ENCODE data around the gene ACE. TPM values are rescaled to one million over a fixed set of nuclear protein-coding genes. Genes with fewer than 3 reads are reported as not detected.
"Not testable (repeated sequence)": the region's sequence is repeated elsewhere in the genome, so short reads cannot be mapped to it uniquely, and the experiment has no call there.

ACE gene
- total RNA-seq, 1 donor, result 14.5 TPM

DNA sequence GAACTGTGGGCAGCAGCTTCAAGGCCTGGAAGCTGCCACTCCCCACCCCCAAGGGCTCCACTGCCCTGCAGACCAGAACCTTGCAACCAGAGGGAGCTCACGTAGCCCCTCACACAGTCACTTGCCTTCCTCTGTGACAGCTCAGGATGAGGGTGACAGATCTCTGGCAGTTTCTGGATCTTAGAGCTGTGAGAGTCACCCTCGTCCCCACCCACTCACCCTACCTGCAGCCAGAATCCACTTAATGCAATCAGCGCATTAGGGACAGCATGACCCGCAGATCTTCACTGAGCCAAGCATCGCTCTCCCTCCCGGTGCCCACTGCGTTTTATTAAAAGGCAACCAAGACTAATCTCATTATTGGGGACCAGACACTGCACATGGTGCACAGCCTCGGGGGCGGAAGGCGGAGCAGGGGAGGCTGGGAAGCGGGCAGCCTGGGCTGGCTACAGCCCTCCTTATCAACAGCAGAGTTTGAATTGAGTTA, 34.3 kb upstream of the ACE start:
- DNase-seq (ENCODE audit: low read depth in 2 of 3, low spot score in 2 of 3), result peak in 2 of 3 donors; percentile 59 to 63

DNA sequence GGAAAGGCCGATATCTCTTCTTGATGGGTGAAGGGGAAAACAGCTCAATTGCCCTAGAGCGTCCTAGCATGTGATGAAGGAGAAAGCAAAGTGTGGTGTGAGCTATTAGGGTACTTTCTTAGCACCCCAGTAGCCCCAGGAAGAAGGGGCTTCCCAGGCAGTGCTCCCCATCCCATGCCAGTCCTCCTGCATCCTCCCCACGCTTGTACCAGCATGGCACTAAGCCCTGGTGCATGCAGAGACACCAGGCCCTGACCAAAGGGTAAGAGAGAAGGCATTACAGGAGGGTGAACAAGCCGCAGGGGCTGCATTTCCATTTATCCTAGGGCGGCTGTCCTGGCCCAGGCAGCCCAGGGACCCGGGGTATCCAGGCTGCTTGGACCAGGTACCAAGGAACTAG, 33.8 kb upstream of the ACE start:
- no peak for DNase-seq (ENCODE audit: low read depth in 2 of 3, low spot score in 2 of 3)

DNA sequence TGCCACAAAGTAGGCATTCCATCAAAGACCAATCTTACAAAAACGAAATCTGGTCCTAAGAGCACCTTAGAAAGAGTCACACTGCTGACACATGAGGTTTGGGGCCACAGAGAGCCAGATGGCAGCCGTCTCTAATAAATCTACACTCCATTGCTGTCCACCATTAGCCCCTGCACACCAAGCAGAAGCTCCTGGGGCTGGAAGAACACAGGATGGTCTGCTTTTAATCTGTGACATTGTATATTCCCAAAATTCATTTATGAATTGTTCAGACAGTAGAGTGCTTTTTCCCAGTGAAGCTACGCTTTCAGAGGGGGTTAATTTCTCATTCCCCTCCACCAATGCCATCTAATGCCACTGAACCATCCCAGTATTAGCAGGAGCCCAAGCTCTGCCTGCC, 32.4 kb upstream of the ACE start:
- DNase-seq (ENCODE audit: low read depth in 2 of 3, low spot score in 2 of 3), result no peak

DNA sequence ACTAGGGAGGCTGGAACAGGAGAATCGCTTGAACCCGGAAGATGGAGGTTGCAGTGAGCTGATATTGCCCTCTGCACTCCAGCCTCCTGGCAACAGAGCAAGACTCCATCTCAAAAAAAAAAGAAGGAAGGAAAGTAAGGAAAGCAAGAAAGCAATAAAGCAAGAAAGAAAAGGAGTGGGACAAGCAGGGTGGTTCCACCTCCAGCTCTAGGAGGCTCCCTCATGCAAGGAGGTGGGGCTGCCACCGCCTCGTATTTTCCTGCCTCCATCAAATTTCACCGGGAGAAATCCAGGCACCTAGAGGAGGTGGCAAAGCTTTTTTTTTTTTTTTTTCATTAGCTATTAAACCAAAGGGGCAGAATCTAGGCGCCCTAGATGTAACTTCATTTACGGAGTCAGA, 31.8 kb upstream of the ACE start:
- DNase-seq (ENCODE audit: low read depth in 2 of 3, low spot score in 2 of 3), result no peak

DNA sequence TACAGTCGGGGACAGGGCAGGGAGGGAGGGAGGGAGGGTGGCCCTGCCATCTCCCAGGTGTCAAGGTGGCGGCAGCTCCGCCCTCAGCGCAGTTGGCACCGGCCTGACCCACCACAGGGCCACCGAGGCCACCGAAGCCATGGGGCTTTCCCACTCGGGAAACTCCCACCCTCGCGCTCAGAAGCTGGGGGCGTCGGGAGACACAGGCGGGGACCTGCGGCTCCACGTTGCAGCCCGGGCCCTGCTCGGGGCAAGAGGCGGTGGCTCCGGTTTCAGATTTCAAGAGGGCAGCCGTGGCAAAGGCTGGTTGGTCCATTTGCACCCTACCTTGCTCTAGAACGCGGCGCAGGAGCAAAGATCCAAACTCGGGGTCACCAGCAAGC, 31.3 kb upstream of the ACE start:
- peak; percentile 47 to 83 (median 71) for DNase-seq (ENCODE audit: low read depth in 2 of 3, low spot score in 2 of 3)

DNA sequence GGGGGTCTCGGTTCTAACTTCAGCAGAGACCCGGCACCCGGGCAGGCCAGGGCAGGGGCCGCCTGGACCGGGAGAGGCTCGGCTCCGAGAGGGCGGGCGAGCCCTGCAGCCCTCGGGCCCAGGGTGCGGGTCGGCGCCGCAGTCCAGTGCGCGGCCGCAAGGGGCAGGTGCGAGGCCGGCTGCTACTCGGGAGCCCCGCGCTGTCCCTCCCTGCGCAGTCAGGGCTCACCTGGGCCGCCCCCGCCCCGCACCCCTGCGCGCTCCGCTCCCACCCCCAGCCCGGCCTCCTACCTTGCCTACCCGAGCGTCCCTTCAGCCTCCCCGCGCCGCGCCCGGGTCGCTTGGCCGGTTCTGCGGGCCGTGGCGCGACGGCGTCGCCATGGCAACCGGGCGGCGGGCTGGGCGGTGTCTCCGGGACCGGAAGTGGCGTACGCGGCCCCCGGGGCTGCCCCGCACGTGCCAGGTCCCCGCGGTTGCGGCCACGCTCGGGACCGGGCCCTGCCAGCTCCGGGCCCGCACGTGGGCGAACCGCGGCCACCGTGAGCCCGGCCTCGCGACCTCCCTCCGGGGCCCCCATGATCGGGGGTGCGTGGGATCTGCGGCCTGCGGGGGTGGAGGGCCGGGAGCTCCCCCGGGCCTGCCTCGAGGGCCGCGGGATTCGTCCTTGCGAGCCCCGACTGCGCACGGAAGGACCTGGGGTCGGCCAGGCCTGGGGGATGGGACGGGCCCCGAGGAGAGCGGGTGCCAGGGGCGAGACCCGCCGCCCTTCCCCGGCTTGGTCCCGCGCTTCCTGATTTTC, 30.7 kb upstream of the ACE start, which contains the start of gene CYB561:
CYB561 (minus strand) TSS at position 353 of the 799 bp plus-strand sequence. CDS start 8,759 bp downstream, outside the sequence.
- DNase-seq (ENCODE audit: low read depth in 2 of 3, low spot score in 2 of 3), result peak; percentile 59 to 76 (median 61)

DNA sequence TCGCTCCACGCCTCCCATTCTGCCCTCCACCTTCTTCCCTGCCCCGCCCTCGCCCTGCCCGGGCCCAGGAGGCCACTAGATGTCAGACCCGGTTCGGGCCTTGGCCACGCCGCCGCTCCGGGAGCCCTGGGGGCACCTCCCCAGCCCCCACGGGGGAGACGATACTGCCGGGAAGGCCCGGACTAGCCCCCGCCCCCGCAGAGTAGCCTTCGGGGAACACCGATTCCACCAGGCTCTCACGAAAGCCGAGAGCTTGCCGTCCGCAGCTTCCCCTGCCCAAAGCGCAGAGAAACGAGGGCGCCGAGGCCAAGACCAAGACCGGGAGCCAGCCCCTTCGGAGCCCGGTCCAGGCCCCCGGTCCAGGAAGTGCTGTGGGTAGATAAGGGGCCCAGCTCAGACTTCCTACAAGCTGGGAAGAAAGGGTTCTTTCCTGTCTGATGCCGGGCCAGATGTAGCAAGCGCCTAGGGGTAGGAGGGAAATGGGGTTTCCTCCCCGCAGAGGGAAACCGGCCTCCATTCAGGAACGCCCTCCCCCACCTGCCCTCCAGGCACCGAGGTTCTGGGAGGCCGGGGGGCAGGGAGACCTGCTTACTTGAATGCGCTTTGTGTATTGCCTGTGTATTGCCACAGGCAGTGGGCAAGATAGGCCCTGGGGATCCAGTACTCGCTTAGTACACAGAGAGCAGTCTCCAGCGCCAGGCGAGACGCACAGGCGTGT, 29.9 kb upstream of the ACE start:
- DNase-seq (ENCODE audit: low read depth in 2 of 3, low spot score in 2 of 3), result peak; percentile 30 to 87 (median 79)

DNA sequence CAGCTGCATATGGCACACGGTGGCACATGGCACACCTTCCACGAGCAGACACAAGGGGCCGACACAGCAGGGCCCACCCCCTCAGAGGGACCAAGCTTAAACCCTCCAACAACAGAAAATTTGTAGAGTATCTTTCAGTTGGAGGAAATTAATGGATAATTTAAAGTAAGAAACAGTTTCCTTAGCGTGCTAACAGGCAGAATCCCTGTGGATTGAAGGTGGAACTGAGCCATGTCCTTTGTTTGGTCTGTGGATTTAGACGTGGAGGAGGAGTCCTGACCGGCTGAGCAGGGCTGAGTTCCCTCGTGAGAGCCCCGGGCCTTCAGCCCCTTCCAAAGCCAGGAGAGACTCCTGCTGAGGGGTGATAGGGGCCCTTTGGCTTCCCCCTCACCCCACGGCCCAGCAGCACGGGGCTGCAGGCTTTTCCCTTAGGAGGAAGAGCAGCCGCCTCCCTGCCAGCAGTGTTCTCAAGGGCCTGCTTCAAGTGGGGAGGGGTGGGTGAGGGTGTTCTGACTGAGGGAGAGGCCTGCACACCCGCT, 29.3 kb upstream of the ACE start:
- no peak for DNase-seq (ENCODE audit: low read depth in 2 of 3, low spot score in 2 of 3)

DNA sequence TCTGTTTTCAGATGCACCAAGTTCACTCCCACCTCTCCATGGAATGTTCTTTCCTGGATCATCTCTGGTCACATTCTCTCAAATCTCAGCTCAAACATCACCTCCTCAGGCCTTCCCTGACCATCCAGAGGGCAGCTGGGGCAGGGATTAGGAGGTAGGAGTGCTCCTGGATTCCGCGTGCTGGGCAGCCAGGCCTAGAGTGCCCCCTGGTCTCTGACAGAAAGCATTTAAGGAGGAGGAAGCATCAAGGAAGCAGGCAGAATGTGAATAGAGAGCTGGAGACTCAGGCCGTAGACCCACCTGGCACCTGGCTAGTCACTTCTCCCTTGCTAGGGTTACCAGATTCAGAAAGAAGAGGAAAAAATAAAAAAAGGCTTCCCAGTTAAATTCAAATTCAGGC, 28.2 kb upstream of the ACE start:
- no peak for DNase-seq (ENCODE audit: low read depth in 2 of 3, low spot score in 2 of 3)

DNA sequence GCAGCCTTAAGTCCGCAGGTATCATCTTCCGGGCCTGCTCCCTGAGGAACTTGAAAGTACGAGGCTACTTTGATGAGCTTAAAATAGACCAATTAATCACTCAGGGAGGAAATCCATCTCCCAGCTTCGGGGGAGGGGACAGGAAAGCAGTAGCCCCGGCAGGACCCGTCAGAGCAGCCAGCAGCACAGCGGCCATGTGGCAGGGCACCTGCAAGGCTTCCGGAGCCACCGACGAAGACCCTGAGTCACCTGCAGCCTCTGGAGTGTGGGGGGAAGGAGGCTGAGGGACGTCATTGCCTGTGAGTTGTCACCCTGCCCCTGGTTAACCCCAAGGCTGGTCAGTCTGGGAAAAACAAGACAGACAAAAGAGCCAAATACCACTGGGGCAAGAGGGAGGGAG, 26.3 kb upstream of the ACE start:
- DNase-seq (ENCODE audit: low read depth in 2 of 3, low spot score in 2 of 3), result peak in 2 of 3 donors; percentile 57 to 77

DNA sequence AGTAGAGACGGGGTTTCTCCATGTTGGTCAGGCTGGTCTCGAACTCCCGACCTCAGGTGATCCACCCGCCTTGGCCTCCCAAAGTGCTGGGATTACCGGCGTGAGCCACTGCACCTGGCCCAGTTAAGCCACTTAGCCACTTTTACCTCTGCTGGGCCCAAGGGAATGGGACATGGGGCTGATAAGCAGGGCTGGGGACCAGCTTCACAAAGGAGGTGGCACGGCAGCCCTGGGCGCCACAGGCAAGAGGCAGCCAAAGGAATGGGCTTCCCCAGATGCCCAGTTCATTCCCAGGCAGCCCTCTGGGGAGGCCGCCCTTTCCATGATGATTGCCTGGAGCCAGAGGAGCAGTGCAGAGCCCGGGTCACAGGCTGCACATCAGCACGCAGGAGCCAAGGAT, 25.7 kb upstream of the ACE start:
- no peak for DNase-seq (ENCODE audit: low read depth in 2 of 3, low spot score in 2 of 3)

DNA sequence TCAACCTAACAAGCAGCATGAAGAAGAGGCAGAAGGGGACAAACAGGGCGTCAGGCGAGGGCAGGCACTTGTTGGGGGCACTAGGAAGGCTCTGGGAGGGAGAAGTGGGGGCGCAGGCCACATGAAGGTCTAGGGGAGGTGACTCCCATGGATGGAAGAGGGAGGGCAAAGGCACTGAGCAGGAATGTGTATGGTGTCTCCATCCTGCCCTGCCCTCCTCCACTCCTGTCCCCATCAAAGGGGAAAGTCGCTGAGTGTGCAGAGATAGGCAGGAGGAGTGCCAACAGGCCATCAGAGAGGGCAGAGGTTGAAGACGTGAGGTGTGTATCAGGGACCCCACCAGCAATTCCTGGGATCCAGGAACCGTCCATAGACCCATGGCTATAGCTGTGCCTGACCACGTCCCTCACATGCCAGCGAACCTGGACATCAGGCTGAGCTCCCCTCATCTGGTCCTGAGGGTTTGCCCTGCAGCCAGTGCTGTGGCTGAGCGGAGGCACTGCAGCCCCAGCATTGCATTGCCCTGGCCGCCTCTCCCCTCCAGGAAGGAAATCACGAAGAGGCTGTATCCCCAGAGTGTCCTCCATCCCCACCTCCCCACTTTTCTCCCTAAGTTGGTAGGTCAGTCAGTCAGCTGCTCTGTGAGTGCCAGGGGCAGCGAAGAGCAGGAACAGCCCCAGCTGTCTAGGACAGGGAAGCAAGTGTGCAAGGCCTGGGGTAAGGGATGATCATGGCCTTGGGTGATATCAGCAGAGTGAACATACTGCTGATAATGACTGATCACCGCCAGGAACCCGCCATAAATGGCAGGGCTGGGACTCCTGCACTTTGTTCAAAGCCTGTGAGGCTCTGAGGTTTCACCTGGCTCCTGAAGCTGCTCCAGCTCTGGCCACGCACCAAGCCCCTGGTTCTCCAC, 24.6 kb upstream of the ACE start:
- DNase-seq (ENCODE audit: low read depth in 2 of 3, low spot score in 2 of 3), result no peak

DNA sequence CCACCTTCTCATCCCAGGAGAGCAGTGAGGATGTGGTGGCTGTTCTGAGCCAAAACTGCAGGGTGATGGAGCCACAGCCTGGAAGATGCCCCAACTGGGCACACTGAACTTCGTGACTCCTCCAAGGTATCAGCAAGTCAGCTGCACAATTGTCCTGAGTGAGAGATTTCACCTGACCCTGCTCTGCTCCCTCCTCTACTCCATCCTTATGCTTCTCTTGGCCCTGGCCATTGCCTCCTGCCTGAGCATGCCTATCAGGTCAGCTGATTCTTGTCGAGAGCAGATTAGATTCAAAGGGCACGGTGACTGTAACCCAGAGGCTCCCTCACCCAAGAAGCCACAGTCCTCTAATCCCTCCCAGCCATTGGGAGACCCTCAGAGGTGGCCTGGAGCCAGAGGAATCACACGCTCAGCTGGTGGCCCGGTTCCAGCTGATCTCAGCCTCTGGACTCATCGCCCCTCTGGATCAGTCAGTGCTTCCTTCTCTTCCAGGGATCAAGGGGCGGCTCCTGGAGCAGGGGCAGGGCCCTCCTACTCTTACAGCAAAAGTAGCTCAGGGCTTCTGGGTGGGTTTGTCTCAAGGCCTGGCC, 23.8 kb upstream of the ACE start:
- DNase-seq (ENCODE audit: low read depth in 2 of 3, low spot score in 2 of 3), result no peak

DNA sequence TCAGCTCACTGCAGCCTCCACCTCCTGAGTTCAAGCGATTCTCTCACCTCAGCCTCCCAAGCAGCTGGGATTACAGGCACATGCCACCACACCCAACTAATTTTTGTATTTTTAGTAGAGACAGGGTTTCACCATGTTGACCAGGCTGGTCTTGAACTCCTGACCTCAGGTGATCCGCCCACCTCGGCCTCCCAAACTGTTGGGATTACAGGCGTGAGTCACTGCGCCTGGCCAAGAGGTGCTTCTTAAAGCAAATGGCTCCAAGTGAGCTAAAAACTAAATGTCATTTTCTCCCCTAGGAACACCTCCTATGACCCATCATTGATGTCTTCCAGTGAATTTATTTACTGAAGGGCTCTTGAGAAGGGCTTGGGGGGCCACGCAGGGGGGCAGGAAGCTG, 22.5 kb upstream of the ACE start:
- not testable (repeated sequence) for DNase-seq (ENCODE audit: low read depth in 2 of 3, low spot score in 2 of 3)

DNA sequence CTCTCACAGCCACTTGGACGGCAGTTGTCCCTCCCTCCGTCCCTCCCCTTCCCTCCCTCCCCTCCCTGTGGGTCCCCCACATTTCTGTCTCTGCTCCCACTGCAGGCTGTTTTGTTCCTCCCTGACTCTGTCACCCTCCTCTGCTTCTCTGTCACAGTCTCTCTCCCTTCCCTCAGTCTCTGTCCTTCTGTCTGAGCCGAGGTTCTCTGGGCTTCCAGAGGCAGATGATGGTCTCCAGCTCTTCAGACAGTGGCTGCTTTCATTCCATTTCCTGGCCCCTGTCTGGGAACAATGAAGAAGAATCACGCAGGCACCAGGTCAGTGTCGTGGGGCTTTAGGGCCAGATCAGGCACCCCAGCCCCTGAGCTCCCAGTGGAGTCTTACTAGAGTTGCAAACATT, 21.9 kb upstream of the ACE start:
- DNase-seq (ENCODE audit: low read depth in 2 of 3, low spot score in 2 of 3), result no peak

DNA sequence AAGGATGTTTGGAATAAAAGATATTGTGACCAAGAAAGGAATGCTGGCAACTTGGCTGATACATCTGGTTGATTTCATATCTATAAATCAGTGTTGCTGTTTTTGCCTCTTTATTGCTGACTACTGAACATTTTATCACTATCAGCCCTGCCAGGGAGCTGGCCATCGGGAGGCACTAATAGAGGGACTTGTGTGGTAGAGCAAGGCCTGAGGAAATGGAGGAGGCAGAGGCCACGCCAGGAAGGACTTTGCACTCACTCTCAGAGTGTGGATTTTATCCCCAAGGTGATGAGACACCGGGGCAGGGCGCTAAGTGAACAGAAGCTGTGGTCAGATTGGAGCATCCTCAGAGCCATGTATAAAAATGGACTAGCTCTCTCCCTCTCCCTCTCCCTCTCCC, 21.4 kb upstream of the ACE start:
- no peak for DNase-seq (ENCODE audit: low read depth in 2 of 3, low spot score in 2 of 3)

DNA sequence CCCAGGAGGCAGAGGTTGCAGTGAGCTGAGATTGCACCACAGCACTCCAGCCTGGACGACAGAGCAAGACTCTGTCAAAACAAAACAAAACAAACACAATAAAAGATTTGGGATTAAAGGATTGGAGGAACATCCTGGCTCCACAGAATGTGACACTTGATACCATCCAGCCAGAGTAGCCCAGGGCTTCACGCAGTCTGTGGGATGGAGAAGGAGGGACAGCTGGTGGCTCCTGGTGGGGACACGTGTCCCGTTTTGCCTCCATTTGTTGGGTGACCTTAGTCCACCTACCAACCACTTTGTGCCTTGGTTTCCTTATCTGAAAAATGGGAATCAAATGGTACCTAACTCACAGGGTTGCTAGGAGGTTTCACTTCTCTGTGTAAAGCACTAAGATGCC, 18.4 kb upstream of the ACE start:
- no peak for DNase-seq (ENCODE audit: low read depth in 2 of 3, low spot score in 2 of 3)

DNA sequence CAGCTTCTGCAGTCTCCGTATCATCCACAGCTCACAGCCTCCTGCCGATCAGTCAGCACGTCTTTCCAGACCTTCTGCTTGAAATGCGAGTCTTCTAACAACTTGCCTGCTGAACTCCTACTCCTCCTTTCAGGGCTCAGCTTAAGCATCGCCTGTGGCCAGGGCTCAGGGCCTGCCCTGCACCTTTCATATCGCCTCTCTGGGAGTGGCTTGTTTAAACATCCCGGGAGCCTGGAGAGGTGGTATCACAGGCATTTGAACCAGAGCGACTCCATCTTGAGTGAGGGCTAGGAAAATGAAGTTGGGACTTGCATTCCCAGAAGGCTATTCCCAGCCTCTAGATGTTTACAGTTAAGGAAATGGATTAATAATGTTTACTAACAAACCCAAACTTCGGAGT, 16.8 kb upstream of the ACE start:
- DNase-seq (ENCODE audit: low read depth in 2 of 3, low spot score in 2 of 3), result no peak

DNA sequence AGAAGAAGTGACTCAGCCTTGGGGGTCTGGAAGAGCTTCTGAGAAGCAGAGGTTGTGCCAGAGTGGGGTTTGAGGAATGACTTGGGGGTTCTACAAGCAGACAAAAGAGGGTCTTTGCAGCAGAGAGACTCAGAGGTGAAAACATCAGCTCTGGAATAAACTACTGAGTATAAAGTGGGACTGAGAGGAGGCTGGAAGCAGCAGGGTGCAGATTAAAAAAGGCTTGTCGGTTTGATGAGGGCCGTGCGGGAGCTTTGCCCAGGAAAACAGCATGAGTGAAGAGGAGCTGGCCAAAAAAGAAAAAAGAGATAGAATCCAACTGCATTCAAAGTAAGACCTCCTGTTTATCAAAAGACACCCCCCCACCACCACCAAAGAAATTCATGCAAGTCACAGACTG, 13.1 kb upstream of the ACE start:
- DNase-seq (ENCODE audit: low read depth in 2 of 3, low spot score in 2 of 3), result no peak

DNA sequence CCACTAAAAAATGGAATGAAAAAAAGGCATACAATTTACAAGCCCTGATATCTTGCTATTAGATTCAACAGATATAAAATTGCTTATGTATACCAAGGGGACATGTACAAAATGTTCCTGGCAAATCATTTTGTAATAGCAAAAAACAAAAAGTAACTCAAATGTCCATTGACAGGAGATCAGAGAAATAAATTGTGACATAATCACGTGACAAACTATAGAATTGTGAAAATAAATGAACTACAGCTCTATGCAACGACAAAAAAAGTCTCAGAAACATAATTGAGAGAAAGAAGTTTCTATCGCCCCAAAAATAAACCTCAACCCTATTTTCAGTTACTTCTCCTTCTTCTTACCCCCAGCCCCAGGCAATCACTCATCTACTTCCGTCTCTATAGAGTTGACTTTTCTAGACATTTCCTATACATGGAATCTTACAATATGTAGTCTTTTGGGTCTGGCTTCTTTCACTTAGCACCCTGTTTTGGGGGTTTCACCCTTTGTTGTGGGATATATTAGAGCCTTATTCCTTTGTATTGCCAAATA, 12.1 kb upstream of the ACE start:
- no peak for DNase-seq (ENCODE audit: low read depth in 2 of 3, low spot score in 2 of 3)
